HEK293 (cell line): Measurements from ENCODE around the gene LRRC2.

Source experiments
- CTCF ChIA-PET: fragments of 350-600 bp; formaldehyde crosslinking; extraction: SDS; loops from one replicate; lab custom pipeline; 2021; ENCODE audit warnings: antibody characterized with exemption; lab: Yijun Ruan, JAX
- POLR2A ChIA-PET: fragments of 300-600 bp; formaldehyde crosslinking; extraction: SDS; loops from one replicate; lab custom pipeline; 2020; ENCODE audit warnings: antibody characterized with exemption, inconsistent platforms; lab: Yijun Ruan, JAX
- H3K27ac ChIP-seq: fragments of 200-500 bp; sonication (Bioruptor generic); 2 replicates; pipeline ENCODE4 v1.5.1; 2014; ENCODE audit warnings: low read depth, low read length, control low read depth, inconsistent platforms; ENCODE audit errors: extremely low read depth
- H3K36me3 ChIP-seq, 2 experiments: fragments of 200-500 bp in 1 of 2; sonication (Bioruptor generic) in 1 of 2; 1 replicate in 1 of 2; 2 replicates in 1 of 2; pipeline ENCODE4 v1.5.1; 2014 to 2017; ENCODE audit warnings: inconsistent platforms in 2 of 2, low read length in 2 of 2; ENCODE audit not compliant: control insufficient read depth in 2 of 2, insufficient read depth in 1 of 2
- H3K4me1 ChIP-seq: fragments of 200-500 bp; sonication (Bioruptor generic); 2 replicates; pipeline ENCODE4 v1.5.1; 2014; ENCODE audit warnings: mild to moderate bottlenecking, low read length, inconsistent platforms; ENCODE audit not compliant: control insufficient read depth, insufficient read depth
- H3K4me3 ChIP-seq: 2 replicates; pipeline ENCODE4 v1.5.1; 2011; ENCODE audit warnings: low read depth, mild to moderate bottlenecking, control low read depth, low read length, moderate library complexity
- H3K9me3 ChIP-seq: fragments of 200-500 bp; sonication (Bioruptor generic); 2 replicates; pipeline ENCODE4 v1.5.1; 2014; ENCODE audit warnings: low read depth, low read length, inconsistent platforms; ENCODE audit not compliant: control insufficient read depth, insufficient read depth
- BCL11A ChIP-seq: fragments of 450-650 bp; formaldehyde crosslinking; IDR thresholded peaks from 2 replicates; pipeline ENCODE4 v1.5.1; 2016; ENCODE audit warnings: low read depth, missing biosample characterization, missing genetic modification characterization
- GLI2 ChIP-seq: fragments of 450-650 bp; formaldehyde crosslinking; IDR thresholded peaks from 2 replicates; pipeline ENCODE4; 2017; ENCODE audit warnings: missing biosample characterization, missing genetic modification characterization, low read depth, borderline replicate concordance
- GLIS1 ChIP-seq: fragments of 450-650 bp; formaldehyde crosslinking; IDR thresholded peaks from 2 replicates; pipeline ENCODE4 v1.5.1; 2016; ENCODE audit warnings: missing biosample characterization, missing genetic modification characterization
- KLF16 ChIP-seq: fragments of 450-650 bp; formaldehyde crosslinking; IDR thresholded peaks from 2 replicates; pipeline ENCODE4 v1.5.1; 2017; ENCODE audit warnings: missing biosample characterization, missing genetic modification characterization
- KLF7 ChIP-seq: fragments of 450-650 bp; formaldehyde crosslinking; IDR thresholded peaks from 2 replicates; pipeline ENCODE4 v1.5.1; 2016; ENCODE audit warnings: missing biosample characterization, missing genetic modification characterization, borderline replicate concordance
- OVOL3 ChIP-seq: fragments of 450-650 bp; formaldehyde crosslinking; IDR thresholded peaks from 2 replicates; pipeline ENCODE4 v1.5.1; 2016; ENCODE audit warnings: missing biosample characterization, missing genetic modification characterization
- WT1 ChIP-seq: fragments of 450-650 bp; formaldehyde crosslinking; IDR thresholded peaks from 2 replicates; pipeline ENCODE4 v1.5.1; 2016; ENCODE audit warnings: missing biosample characterization, missing genetic modification characterization
- YY1 ChIP-seq: fragments of 450-650 bp; formaldehyde crosslinking; IDR thresholded peaks from 2 replicates; pipeline ENCODE4 v1.5.1; 2018; ENCODE audit warnings: missing biosample characterization, missing genetic modification characterization
- ZBTB17 ChIP-seq: fragments of 450-650 bp; formaldehyde crosslinking; IDR thresholded peaks from 2 replicates; pipeline ENCODE4 v1.5.1; 2016; ENCODE audit warnings: missing biosample characterization, missing genetic modification characterization
- ZBTB48 ChIP-seq: fragments of 450-650 bp; formaldehyde crosslinking; IDR thresholded peaks from 2 replicates; pipeline ENCODE4 v1.5.1; 2016; ENCODE audit warnings: missing biosample characterization, missing genetic modification characterization
- ZNF132 ChIP-seq: fragments of 450-650 bp; formaldehyde crosslinking; IDR thresholded peaks from 2 replicates; pipeline ENCODE4 v1.5.1; 2017; ENCODE audit warnings: missing biosample characterization, missing genetic modification characterization, borderline replicate concordance
- ZNF155 ChIP-seq: fragments of 450-650 bp; formaldehyde crosslinking; IDR thresholded peaks from 2 replicates; pipeline ENCODE4 v1.5.1; 2016; ENCODE audit warnings: missing biosample characterization, missing genetic modification characterization
- ZNF184 ChIP-seq: fragments of 450-650 bp; IDR thresholded peaks from 2 replicates; pipeline ENCODE4 v1.5.1; 2018; ENCODE audit warnings: missing biosample characterization, mild to moderate bottlenecking, missing genetic modification characterization
- ZNF23 ChIP-seq: fragments of 450-650 bp; formaldehyde crosslinking; IDR thresholded peaks from 2 replicates; pipeline ENCODE4 v1.5.1; 2016; ENCODE audit warnings: missing biosample characterization, missing genetic modification characterization, borderline replicate concordance
- ZNF239 ChIP-seq: fragments of 450-650 bp; formaldehyde crosslinking; IDR thresholded peaks from 2 replicates; pipeline ENCODE4 v1.5.1; 2016; ENCODE audit warnings: missing biosample characterization, missing genetic modification characterization
- ZNF248 ChIP-seq: fragments of 450-650 bp; formaldehyde crosslinking; IDR thresholded peaks from 2 replicates; pipeline ENCODE4 v1.5.1; 2017; ENCODE audit warnings: missing biosample characterization, missing genetic modification characterization
- ZNF426 ChIP-seq: fragments of 450-650 bp; formaldehyde crosslinking; IDR thresholded peaks from 2 replicates; pipeline ENCODE4 v1.5.1; 2017; ENCODE audit warnings: missing biosample characterization, missing genetic modification characterization, mild to moderate bottlenecking, inconsistent platforms, moderate library complexity
- ZNF514 ChIP-seq: fragments of 450-650 bp; formaldehyde crosslinking; IDR thresholded peaks from 2 replicates; pipeline ENCODE4 v1.5.1; 2016; ENCODE audit warnings: missing biosample characterization, missing genetic modification characterization
- ZNF549 ChIP-seq: fragments of 450-650 bp; IDR thresholded peaks from 2 replicates; pipeline ENCODE4 v1.5.1; 2018; ENCODE audit warnings: missing biosample characterization, missing genetic modification characterization, mild to moderate bottlenecking, inconsistent platforms, moderate library complexity
- ZNF571 ChIP-seq: fragments of 450-650 bp; formaldehyde crosslinking; IDR thresholded peaks from 2 replicates; pipeline ENCODE4 v1.5.0; 2017; ENCODE audit warnings: missing biosample characterization, missing genetic modification characterization
- ZNF596 ChIP-seq: fragments of 450-650 bp; IDR thresholded peaks from 2 replicates; pipeline ENCODE4 v1.5.0; 2018; ENCODE audit warnings: missing biosample characterization, mild to moderate bottlenecking, missing genetic modification characterization, moderate library complexity
- ZNF677 ChIP-seq: fragments of 450-650 bp; IDR thresholded peaks from 2 replicates; pipeline ENCODE4 v1.5.0; 2018; ENCODE audit warnings: missing biosample characterization, mild to moderate bottlenecking, missing genetic modification characterization, moderate library complexity
- ZSCAN30 ChIP-seq: fragments of 450-650 bp; IDR thresholded peaks from 2 replicates; pipeline ENCODE4 v1.5.1; 2018; ENCODE audit warnings: missing biosample characterization, mild to moderate bottlenecking, missing genetic modification characterization, moderate library complexity
- TF ChIP-seq, protein P1 (sequence below): fragments of 450-650 bp; formaldehyde crosslinking; conservative IDR thresholded peaks from 2 replicates; pipeline ENCODE4 v1.5.1; 2016; ENCODE audit warnings: low read depth, missing biosample characterization, missing genetic modification characterization
- TF ChIP-seq, protein P2 (sequence below): fragments of 450-650 bp; formaldehyde crosslinking; IDR thresholded peaks from 2 replicates; pipeline ENCODE4 v1.5.1; 2017; ENCODE audit warnings: missing biosample characterization, missing genetic modification characterization

LRRC2 gene

GRCh38 chr3:46501702-46502101, 64.4 kb downstream of the LRRC2 start (continued):
- no peak for TF ChIP-seq ZNF248 (tag by site-specific recombination)
- TF ChIP-seq GLIS1 (tag by site-specific recombination) = no peak
- no peak for TF ChIP-seq ZNF426 (tag by site-specific recombination)
- TF ChIP-seq ZNF184 = no peak
- TF ChIP-seq, protein P1, sequence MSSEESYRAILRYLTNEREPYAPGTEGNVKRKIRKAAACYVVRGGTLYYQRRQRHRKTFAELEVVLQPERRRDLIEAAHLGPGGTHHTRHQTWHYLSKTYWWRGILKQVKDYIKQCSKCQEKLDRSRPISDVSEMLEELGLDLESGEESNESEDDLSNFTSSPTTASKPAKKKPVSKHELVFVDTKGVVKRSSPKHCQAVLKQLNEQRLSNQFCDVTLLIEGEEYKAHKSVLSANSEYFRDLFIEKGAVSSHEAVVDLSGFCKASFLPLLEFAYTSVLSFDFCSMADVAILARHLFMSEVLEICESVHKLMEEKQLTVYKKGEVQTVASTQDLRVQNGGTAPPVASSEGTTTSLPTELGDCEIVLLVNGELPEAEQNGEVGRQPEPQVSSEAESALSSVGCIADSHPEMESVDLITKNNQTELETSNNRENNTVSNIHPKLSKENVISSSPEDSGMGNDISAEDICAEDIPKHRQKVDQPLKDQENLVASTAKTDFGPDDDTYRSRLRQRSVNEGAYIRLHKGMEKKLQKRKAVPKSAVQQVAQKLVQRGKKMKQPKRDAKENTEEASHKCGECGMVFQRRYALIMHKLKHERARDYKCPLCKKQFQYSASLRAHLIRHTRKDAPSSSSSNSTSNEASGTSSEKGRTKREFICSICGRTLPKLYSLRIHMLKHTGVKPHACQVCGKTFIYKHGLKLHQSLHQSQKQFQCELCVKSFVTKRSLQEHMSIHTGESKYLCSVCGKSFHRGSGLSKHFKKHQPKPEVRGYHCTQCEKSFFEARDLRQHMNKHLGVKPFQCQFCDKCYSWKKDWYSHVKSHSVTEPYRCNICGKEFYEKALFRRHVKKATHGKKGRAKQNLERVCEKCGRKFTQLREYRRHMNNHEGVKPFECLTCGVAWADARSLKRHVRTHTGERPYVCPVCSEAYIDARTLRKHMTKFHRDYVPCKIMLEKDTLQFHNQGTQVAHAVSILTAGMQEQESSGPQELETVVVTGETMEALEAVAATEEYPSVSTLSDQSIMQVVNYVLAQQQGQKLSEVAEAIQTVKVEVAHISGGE (tag by site-specific recombination) = no peak
- TF ChIP-seq ZNF23 (tag by site-specific recombination) = no peak
- TF ChIP-seq ZNF239 (tag by site-specific recombination) = no peak
- TF ChIP-seq ZBTB17 (tag by site-specific recombination) = no peak
- TF ChIP-seq ZNF155 (tag by site-specific recombination) = no peak
- no peak for TF ChIP-seq WT1 (tag by site-specific recombination)
- no peak for TF ChIP-seq ZNF549

DNA sequence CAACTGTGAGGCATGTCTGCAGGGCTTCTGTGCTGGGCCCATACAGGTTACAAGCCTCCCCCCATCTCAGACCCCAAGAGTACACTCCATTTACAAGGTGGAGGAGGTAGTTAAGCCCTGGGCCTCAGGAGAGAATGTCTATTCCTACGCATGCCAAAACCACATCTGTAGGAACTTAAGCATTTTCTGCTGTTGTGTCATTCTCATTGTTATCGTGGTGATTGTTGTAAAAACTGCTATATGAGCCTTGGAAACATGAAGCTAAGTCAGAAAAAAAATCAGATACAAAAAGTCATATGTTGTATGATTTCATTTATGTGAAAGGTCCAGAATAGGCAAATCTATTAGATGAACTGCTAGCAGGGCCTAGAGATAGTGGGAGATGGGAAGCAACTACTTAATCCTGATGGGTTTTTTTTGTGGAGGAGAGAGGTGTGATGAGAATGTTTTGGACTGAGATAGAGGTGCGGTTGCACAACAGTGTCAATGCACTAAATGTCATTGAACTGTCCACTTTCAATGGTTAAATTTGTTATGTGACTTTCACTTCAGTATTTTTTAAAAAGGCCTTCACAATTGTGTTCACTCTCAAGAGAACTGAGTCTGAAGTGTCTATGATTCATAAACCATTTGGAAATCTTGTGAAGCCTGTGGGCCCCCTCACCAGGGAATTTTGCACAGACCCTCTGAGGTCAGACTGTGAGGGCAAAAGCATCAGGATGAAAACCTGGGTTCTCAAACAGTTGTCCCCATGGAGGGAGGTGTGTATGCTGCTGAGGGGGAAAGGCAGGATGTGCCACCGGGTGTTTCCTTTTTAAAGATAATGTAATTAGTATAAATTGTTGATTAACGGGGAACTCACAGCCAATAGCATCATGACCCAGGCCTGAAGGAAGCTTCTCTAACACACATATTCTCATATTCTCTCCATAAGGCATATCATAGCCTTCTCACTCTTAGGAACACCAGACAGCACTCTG, 65.2 kb downstream of the LRRC2 start:
- ChIA-PET POLR2A (no interaction called here), CTCF (interaction anchor here (1.8 kb wide), 1 partner anchor 12 kb away, joined by 7 read pairs; no protein-coding TSS in a partner anchor)
- H3K9me3 ChIP-seq = no peaks in the 10 kb centered on the region
- H3K4me3 ChIP-seq = no peak overlapping the region
- no peaks in the 10 kb centered on the region for H3K4me1 ChIP-seq
- no peaks in the 10 kb centered on the region for H3K36me3 ChIP-seq
- H3K27ac ChIP-seq = no peak overlapping the region
- TF ChIP-seq BCL11A (tag by site-specific recombination) (no peak), KLF16 (tag by site-specific recombination) (no peak), OVOL3 (tag by site-specific recombination) (no peak), ZSCAN30 (no peak), ZNF132 (tag by site-specific recombination) (no peak), KLF7 (tag by site-specific recombination) (no peak), ZNF514 (tag by site-specific recombination) (no peak), ZNF596 (tag by site-specific recombination) (no peak), ZNF677 (no peak), ZBTB48 (no peak), ZNF571 (tag by site-specific recombination) (no peak), GLI2 (no peak), YY1 (tag by site-specific recombination) (no peak)
- TF ChIP-seq, protein P2, sequence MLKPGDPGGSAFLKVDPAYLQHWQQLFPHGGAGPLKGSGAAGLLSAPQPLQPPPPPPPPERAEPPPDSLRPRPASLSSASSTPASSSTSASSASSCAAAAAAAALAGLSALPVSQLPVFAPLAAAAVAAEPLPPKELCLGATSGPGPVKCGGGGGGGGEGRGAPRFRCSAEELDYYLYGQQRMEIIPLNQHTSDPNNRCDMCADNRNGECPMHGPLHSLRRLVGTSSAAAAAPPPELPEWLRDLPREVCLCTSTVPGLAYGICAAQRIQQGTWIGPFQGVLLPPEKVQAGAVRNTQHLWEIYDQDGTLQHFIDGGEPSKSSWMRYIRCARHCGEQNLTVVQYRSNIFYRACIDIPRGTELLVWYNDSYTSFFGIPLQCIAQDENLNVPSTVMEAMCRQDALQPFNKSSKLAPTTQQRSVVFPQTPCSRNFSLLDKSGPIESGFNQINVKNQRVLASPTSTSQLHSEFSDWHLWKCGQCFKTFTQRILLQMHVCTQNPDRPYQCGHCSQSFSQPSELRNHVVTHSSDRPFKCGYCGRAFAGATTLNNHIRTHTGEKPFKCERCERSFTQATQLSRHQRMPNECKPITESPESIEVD (tag by site-specific recombination) = no peak
